Ecto neural progenitor cell (in vitro differentiated cells): ENCODE measurements around the gene COX14.

Experiments
- DNase-seq: peaks from one replicate; pipeline ENCODE4 v3.0.0-alpha.2; 2018; ENCODE audit warnings: low spot score

The COX14 gene

DNA sequence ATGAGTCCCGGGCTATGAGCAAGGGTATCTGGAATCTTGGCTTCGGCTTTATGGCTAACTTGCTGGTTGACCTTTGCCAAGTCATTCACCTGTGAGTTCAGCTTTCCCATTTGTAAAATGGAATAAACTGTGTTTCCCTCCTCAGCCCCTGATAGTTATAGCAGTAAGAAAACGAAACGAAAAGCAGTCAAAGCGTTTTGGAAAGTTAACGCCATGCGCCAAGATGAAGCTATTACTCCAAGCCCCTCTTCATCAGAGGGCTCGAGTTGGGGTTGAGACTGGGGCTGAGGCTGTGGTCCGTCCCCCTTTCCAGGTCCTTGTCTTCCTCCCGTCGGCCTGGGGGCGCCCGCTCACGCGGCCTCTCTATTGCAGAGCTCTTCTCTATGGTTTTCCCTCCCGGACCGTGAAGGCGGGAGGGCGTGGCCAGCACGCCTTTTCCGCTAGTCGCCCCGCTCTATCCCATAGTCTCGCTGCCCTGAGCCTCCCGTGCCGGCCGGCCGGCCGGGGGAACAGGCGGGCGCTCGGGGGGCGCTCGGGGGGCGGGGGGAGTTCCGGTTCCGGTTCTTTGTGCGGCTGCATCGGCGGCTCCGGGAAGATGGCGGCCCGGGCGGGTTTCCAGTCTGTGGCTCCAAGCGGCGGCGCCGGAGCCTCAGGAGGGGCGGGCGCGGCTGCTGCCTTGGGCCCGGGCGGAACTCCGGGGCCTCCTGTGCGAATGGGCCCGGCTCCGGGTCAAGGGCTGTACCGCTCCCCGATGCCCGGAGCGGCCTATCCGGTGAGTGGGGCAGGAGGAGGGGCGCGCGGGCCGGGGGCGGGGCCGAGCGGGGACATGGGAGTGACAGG lies 27.0 kb upstream of the COX14 start, which contains the start of gene SMARCD1:
TSS of gene SMARCD1 (plus strand) at position 568 of the 840 bp plus-strand sequence. CDS start at position 596, 28 bp downstream.
- DNase-seq, result peak; percentile 99

- no peak for DNase-seq
Measured at GRCh38 chr12:50085615-50086072, 26.4 kb upstream of the COX14 start.

DNA sequence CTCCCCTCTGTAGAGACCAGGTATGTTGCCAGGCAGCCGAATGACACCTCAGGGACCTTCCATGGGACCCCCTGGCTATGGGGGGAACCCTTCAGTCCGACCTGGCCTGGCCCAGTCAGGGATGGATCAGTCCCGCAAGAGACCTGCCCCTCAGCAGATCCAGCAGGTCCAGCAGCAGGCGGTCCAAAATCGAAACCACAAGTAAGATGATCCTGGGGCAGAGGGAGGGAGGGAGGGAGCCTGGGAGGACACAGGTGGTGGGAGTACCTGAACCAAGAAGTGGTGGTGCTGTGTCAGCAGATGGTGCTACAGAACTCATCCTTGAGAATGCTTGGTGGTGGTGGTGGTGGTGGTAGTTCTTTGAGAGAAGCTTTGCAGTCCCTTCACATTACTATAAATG lies 25.9 kb upstream of the COX14 start:
- DNase-seq, result no peak

DNA sequence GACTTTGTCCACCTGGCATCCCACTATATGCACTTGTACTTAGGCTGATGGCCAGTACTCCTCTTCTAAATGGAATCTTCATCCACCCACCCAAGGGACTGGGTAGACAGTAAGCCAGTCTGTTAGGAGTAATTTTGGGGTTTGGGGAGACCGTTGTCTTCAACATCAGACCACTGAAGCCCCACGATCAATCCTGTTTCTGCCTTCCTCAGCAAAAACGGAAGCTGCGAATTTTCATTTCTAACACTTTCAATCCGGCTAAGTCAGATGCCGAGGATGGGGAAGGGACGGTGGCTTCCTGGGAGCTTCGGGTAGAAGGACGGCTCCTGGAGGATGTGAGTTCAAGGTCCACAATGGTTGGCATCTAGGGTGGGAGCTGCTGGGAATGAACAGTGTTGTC lies 24.9 kb upstream of the COX14 start:
- no peak for DNase-seq

- DNase-seq, result no peak
Measured at GRCh38 chr12:50087995-50088394, 24.0 kb upstream of the COX14 start.

DNA sequence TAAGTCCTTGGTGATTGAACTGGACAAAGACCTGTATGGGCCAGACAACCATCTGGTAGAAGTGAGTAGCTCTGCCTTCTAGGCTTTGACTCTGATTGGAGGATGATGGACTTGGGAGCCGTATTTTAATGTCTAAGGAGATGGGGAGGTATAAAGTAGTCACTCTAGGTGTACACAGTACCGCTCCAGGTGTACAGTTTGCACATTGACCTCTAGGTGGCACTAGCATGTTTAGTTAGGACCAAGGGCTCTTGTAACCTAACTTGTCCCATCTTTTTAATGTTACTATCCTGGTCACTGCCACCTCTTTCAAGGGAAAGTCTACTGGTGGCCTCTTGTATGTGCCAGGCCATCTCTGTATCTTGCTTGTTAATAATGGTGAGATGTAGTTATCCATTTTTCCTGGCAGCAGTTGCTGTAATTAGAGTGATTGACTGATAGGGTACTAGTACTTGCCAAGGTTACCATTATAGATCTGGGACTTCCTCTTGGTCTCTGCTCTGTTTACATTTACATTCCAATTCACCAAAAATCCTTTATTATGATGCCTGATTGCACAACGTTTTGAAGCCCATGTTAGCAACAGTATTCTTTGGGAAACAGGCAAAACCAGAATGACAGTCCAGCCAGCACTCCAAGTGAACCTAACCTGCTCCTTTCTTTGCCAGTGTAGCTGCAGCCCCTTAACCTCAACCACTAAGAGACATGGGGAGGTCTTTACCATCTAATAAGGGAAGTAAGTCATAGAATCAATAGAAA lies 23.3 kb upstream of the COX14 start:
- peak; percentile 61 for DNase-seq

DNA sequence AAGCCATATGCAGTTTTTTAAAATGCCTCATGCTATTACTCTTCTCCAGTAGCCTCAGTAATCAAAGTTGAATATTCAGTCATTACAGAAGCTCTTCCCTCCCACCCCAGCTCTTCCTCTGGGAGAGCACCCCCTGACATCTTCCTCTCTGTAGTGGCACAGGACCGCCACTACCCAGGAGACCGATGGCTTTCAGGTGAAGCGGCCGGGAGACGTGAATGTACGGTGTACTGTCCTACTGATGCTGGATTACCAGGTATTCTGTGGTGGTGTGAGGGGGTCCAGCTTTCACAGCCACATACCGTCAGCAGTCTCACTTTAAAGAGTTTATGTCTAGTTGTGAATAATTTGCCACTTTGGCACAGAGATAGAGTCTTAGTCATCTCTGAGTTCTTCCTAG lies 22.3 kb upstream of the COX14 start:
- no peak for DNase-seq

- DNase-seq, result no peak
Measured at GRCh38 chr12:50090391-50090790, 21.6 kb upstream of the COX14 start.

DNA sequence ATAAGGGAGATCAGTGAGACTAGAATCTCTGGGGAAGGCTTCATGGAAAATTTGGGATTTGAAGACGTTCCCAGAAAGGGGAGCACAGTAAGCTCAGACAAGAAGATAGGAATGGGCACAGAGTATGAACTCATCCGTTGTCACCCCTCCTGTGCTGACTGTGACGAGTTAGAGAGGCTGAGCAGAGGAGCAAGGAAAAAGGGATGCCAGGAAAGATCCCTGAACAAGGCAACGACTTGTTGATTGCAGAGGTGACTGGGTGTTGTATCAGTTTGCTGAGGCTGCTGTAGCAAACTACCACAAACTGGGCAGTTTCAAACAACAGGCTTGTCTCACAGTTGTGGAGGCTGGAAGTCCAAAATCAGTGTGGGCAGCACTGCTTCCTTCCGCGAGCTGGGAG lies 14.1 kb upstream of the COX14 start:
- no peak for DNase-seq

DNA sequence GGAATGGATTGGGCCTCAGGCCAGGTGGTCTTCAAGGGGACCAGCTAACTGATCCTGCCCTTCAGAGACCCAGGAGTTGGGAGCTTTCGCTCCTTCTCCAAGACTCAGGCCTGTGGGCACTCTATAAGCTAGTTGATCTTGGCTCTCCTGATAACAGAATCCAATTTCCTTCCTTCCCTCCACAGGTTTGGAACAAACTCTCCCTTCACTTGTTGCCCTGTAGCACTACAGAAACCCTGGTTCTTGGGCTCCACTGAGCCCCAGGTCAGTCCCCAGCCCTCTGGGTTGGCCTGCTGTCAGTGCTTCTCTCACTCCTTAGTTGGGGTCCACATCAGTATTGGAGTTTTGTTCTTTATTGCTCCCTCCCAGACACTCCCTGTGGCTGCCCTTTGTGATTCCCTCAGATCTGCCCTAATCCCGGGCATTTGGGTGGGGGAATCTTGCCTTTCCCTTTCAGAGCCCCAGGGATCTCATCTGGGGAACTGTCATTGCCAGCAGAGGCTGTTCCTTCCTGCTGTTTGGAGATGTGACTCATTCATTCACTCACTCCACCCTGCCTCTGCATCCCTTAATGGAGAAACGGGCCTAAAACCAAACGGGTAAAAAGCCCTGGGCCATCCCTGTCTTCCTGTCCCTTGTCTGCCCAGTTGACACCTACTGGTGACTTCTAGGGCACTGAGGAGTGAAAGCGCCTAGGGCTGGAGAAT lies 12.6 kb upstream of the COX14 start:
- DNase-seq, result no peak

DNA sequence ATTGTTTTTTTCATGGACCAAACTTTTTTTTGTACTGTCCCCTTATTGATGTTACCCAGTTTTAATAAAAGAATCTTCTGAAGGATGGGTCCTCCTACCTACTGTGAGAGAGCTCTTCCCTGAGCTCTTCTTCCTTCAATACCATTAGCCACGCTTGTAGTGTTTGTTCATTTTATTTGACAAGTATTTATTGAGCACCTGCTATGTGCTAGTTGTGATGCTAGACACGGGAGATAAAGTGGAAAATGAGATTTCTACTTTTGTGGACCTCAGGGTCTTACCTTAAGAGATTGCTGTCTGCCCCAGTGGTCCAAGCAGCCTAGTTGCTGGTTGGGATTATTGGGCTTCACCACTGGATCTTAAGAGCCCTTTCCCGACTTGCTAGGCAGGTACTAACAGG lies 11.5 kb upstream of the COX14 start:
- no peak for DNase-seq

- no peak for DNase-seq
Measured at GRCh38 chr12:50101663-50102062, 10.4 kb upstream of the COX14 start.

- DNase-seq, result no peak
Measured at GRCh38 chr12:50102131-50102531, 9.9 kb upstream of the COX14 start.

GRCh38 chr12:50102646-50103309 lies 9.3 kb upstream of the COX14 start:
- DNase-seq, result no peak

DNA sequence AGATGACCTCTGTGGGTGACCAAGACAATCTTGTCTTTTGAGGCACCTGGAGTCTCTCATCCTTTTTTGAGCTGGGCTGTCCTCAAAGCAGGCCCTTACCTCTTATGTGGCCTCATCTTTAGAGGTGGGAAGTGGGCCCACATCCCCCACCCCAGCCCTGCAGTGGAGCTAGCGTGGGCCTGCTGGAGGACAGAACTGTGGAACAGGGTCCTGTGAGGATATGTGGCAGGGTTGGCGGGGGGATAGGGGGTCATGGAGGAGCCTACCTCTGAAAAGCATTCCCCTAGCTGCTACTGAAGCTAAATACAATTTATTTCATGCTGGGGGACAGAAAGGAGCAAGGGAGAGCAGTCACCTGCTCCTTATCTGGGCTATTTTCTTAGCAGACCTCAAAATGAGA lies 8.7 kb upstream of the COX14 start:
- DNase-seq, result no peak

GRCh38 chr12:50103767-50104321 lies 8.2 kb upstream of the COX14 start, which contains the start of gene GPD1:
Gene GPD1, plus strand, starts transcription at chr12:50104008. Its CDS starts 43 bp downstream, at chr12:50104051.
- peak; percentile 70 for DNase-seq

GRCh38 chr12:50104417-50105366 lies 7.3 kb upstream of the COX14 start:
- no peak for DNase-seq

- DNase-seq, result no peak
Measured at GRCh38 chr12:50105913-50106450, 6.1 kb upstream of the COX14 start.

GRCh38 chr12:50106907-50107306 lies 5.1 kb upstream of the COX14 start:
- DNase-seq, result no peak
